ENCODE data around the gene ATP9B. TPM values are rescaled to one million over a fixed set of nuclear protein-coding genes. Genes with fewer than 3 reads are reported as not detected.

Gene ATP9B
- total RNA-seq, 1 experiment from 2014 or later, result 8.6 TPM

DNA sequence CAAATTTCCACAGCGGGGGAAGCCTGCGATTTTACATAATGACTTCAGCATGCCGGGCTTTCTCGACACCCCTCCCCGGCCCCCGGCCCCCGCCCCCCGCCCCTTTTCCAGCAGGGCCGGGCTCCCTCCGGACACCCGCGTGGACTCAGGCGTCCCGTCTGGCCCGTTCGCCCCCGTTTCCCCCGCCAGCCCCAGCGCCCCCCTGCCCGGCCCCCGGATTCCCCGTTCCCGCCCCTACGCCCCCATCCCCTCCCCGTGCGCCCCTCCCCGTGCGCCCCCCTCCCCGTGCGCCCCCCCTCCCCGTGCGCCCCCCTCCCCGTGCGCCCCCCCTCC, 326.1 kb downstream of the ATP9B start:
- 0 out of 2 replicates have a peak, but pooled peaks cover 11% of the 10 kb centered on the region for H3K27me3 ChIP-seq (ENCODE audit: insufficient read depth, low read depth)
- no peaks in the 10 kb centered on the region for H4K20me1 ChIP-seq (ENCODE audit: insufficient read depth)
- DNase-seq, result no peak
- no peaks in the 10 kb centered on the region for H3K9me3 ChIP-seq (ENCODE audit: insufficient read depth, low read depth)
- no TSS peak for BruUV-seq (replicated peaks)
- no peaks in the 10 kb centered on the region for H3K9me2 ChIP-seq (ENCODE audit: insufficient read depth)
- intact Hi-C loops (cut with micrococcal nuclease; ENCODE audit: unreplicated experiment), result no loop called here
- H3K4me2 ChIP-seq, result no peak overlapping the region
- no peak overlapping the region for H3K27ac ChIP-seq
- H3K4me3 ChIP-seq, result no peak overlapping the region
- H3F3A ChIP-seq (ENCODE audit: insufficient read depth, low read depth), result 0 out of 2 replicates have a peak, but pooled peaks cover 9% of the 10 kb centered on the region
- H3K4me1 ChIP-seq (replicated peaks; ENCODE audit: insufficient read depth), result no peaks in the 10 kb centered on the region
- TF ChIP-seq EZH2 (IDR thresholded peaks at IDR 0.05; ENCODE audit: low read depth), result no peak
- TF ChIP-seq, protein P1, sequence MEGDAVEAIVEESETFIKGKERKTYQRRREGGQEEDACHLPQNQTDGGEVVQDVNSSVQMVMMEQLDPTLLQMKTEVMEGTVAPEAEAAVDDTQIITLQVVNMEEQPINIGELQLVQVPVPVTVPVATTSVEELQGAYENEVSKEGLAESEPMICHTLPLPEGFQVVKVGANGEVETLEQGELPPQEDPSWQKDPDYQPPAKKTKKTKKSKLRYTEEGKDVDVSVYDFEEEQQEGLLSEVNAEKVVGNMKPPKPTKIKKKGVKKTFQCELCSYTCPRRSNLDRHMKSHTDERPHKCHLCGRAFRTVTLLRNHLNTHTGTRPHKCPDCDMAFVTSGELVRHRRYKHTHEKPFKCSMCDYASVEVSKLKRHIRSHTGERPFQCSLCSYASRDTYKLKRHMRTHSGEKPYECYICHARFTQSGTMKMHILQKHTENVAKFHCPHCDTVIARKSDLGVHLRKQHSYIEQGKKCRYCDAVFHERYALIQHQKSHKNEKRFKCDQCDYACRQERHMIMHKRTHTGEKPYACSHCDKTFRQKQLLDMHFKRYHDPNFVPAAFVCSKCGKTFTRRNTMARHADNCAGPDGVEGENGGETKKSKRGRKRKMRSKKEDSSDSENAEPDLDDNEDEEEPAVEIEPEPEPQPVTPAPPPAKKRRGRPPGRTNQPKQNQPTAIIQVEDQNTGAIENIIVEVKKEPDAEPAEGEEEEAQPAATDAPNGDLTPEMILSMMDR (conservative IDR thresholded peaks at IDR 0.05), result no peak
- H3K79me2 ChIP-seq (ENCODE audit: low read depth), result no peaks in the 10 kb centered on the region
- no peak overlapping the region for H2AFZ ChIP-seq
- ChIA-PET CTCF (no interaction called here), POLR2A (ENCODE audit: unreplicated experiment) (no interaction called here)
- H3K36me3 ChIP-seq (ENCODE audit: low read depth), result no peaks in the 10 kb centered on the region

- H2AFZ ChIP-seq, result 0 out of 2 replicates have a peak within 1 kb of the TSS, but pooled peaks have one; percentile 74
- no peak within 1 kb of the TSS for H3K27ac ChIP-seq
- peak within 1 kb of the TSS; percentile 57; the same call in 1 of the 2 replicates for H3K4me3 ChIP-seq
- 0 out of 2 replicates have a peak, but pooled peaks cover 9% of the 10 kb centered on the region for H3F3A ChIP-seq (ENCODE audit: insufficient read depth, low read depth)
- no peaks in the 10 kb centered on the region for H4K20me1 ChIP-seq (ENCODE audit: insufficient read depth)
- no peaks in the 10 kb centered on the region for H3K9me2 ChIP-seq (ENCODE audit: insufficient read depth)
- H3K27me3 ChIP-seq (ENCODE audit: insufficient read depth, low read depth), result 0 out of 2 replicates have a peak, but pooled peaks cover 9% of the 10 kb centered on the region
- ChIA-PET POLR2A (ENCODE audit: unreplicated experiment) (no interaction called here), CTCF (no interaction called here)
- no peaks in the 10 kb centered on the region for H3K36me3 ChIP-seq (ENCODE audit: low read depth)
- peak within 1 kb of the TSS; percentile 78; the same call in 1 of the 2 replicates for H3K4me2 ChIP-seq
- intact Hi-C loops (cut with micrococcal nuclease; ENCODE audit: unreplicated experiment), result no loop called here
- H3K4me1 ChIP-seq (replicated peaks; ENCODE audit: insufficient read depth), result no peaks in the 10 kb centered on the region
- BruUV-seq (replicated peaks), result no TSS peak
- no peak for DNase-seq
- no peak for TF ChIP-seq EZH2 (IDR thresholded peaks at IDR 0.05; ENCODE audit: low read depth)
- TF ChIP-seq, protein P1 (conservative IDR thresholded peaks at IDR 0.05), result no peak
- H3K9me3 ChIP-seq (ENCODE audit: insufficient read depth, low read depth), result no peaks in the 10 kb centered on the region
- H3K79me2 ChIP-seq (ENCODE audit: low read depth), result no peaks in the 10 kb centered on the region
Observed at GRCh38 chr18:79395761-79396404, 326.7 kb downstream of the ATP9B start, which contains the start of gene NFATC1. Gene NFATC1 (plus strand): TSS chr18:79395930. CDS start chr18:79396225, 295 bp downstream.

DNA sequence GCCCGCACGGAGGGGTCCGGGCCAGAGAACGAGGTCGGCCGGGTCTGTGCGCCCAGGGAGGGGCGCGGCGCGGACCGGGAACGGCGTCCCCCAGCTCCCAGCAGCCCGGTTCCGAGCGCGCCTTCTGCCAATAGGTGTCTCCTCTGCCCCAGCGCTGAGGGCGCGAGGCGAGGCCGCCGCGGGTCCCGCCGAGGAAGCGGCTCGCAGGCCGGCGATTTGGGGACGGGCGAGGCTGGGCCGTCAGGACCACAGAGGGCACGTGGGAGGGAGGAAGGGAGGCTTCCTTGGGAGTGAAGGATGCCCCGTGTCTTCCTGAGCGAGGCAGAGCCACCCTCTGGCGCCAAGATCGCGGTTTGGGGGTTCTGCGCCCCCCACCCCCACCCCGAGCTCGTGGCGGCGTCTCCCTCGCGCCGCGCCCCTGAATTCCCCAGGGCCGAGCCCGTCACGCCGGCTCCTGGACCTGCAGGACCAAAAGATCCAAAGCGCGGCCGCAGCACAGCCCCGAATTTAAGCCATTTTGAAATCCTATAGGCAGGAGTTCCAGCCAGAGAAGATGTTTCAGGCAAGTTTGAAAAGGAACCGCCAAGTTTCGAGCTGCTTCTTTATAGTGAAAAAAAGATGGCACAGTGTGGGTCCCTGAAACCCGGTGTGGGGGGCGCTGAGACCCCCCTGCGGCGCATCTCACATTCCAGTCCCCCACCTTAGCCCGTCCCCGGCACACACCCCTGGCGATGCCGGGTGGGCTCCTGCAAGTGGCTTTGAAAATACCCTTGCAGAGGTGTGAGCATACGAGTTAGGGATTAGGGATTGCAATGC, 327.4 kb downstream of the ATP9B start:
- Histone ChIP-seq H3K79me2 (ENCODE audit: low read depth) (no peaks in the 10 kb centered on the region), H3K27me3 (ENCODE audit: insufficient read depth, low read depth) (0 out of 2 replicates have a peak, but pooled peaks cover 4% of the 10 kb centered on the region), H4K20me1 (ENCODE audit: insufficient read depth) (no peaks in the 10 kb centered on the region), H3K4me2 (no peak overlapping the region), H3F3A (ENCODE audit: insufficient read depth, low read depth) (0 out of 2 replicates have a peak, but pooled peaks cover 9% of the 10 kb centered on the region), H3K9me3 (ENCODE audit: insufficient read depth, low read depth) (no peaks in the 10 kb centered on the region), H3K36me3 (ENCODE audit: low read depth) (no peaks in the 10 kb centered on the region), H2AFZ (no peak overlapping the region), H3K4me1 (replicated peaks; ENCODE audit: insufficient read depth) (no peaks in the 10 kb centered on the region), H3K4me3 (no peak overlapping the region), H3K9me2 (ENCODE audit: insufficient read depth) (no peaks in the 10 kb centered on the region), H3K27ac (no peak overlapping the region)
- CTCF ChIA-PET, result no interaction called here
- POLR2A ChIA-PET (ENCODE audit: unreplicated experiment), result no interaction called here
- no peak for DNase-seq
- TF ChIP-seq EZH2 (IDR thresholded peaks at IDR 0.05; ENCODE audit: low read depth), result no peak
- TF ChIP-seq, protein P1 (conservative IDR thresholded peaks at IDR 0.05), result no peak
- no TSS peak for BruUV-seq (replicated peaks)
- intact Hi-C loops (cut with micrococcal nuclease; ENCODE audit: unreplicated experiment), result no loop called here

Measured in PC-9 (cell line).